ENCODE measurements around the gene RAC3. TPM values are rescaled to one million over a fixed set of nuclear protein-coding genes. Genes with fewer than 3 reads are reported as not detected.

RAC3 gene
- total RNA-seq, 4 donors from 2014 or later: 2.6 to 11.1 (median 5.0) TPM

DNA sequence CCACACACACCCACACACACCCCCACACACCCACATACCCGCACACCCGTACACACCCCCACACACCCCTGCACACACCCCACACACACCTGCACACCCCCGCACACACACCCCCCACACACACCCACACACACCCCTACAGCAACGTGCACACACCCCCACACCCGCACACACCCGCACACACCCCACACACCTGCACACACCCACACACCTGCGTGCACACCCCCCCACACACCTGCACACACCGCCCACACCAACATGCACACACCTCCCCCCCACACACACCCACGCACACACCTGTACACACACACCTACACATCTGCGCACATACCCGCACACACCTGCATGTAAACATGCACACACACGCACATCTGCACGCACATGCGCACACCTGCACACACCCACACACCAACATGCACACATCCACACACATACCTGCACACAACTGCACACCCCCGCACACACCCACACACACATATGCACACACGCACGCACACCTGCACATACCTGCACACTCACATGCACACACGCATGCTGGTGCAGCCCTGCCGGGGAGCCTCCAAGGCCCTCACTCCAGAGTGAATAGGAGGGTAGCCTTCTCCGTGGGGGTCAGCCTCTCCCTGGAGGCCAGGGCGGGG is 46.6 kb upstream of the RAC3 start:
- in situ Hi-C loops (cut with MboI; ENCODE audit: low pct_ligation_motif_present in 1 of 4, low pct_unique_long_range_greater_than_20kb in 1 of 4, low sequenced_read_pairs in 3 of 4): no loop called here
- no peak overlapping the region for H3K27ac ChIP-seq
- TF ChIP-seq EP300 (IDR thresholded peaks at IDR 0.05; ENCODE audit: low read depth) (no peak), POLR2AphosphoS5 (IDR thresholded peaks at IDR 0.05) (no peak), POLR2A (IDR thresholded peaks at IDR 0.05) (no peak)
- TF ChIP-seq, protein P1, sequence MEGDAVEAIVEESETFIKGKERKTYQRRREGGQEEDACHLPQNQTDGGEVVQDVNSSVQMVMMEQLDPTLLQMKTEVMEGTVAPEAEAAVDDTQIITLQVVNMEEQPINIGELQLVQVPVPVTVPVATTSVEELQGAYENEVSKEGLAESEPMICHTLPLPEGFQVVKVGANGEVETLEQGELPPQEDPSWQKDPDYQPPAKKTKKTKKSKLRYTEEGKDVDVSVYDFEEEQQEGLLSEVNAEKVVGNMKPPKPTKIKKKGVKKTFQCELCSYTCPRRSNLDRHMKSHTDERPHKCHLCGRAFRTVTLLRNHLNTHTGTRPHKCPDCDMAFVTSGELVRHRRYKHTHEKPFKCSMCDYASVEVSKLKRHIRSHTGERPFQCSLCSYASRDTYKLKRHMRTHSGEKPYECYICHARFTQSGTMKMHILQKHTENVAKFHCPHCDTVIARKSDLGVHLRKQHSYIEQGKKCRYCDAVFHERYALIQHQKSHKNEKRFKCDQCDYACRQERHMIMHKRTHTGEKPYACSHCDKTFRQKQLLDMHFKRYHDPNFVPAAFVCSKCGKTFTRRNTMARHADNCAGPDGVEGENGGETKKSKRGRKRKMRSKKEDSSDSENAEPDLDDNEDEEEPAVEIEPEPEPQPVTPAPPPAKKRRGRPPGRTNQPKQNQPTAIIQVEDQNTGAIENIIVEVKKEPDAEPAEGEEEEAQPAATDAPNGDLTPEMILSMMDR (IDR thresholded peaks at IDR 0.05): no peak
- H3K36me3 ChIP-seq: no peaks in the 10 kb centered on the region
- 87% methylated on average over 21 of the region's 21 CpGs; no CpG with 5 or more reads in 1 of the 2 donors for WGBS, 2 donors (ENCODE audit: low coverage in 1 of 2)
- H3K9me3 ChIP-seq: no peaks in the 10 kb centered on the region
- H3K4me1 ChIP-seq: no peaks in the 10 kb centered on the region
- intact Hi-C loops (cut with DNase I; ENCODE audit: low total_unique reads): no loop called here
- no peak overlapping the region for H3K4me3 ChIP-seq
- H3K27me3 ChIP-seq: no peaks in the 10 kb centered on the region
- no peak for DNase-seq

DNA sequence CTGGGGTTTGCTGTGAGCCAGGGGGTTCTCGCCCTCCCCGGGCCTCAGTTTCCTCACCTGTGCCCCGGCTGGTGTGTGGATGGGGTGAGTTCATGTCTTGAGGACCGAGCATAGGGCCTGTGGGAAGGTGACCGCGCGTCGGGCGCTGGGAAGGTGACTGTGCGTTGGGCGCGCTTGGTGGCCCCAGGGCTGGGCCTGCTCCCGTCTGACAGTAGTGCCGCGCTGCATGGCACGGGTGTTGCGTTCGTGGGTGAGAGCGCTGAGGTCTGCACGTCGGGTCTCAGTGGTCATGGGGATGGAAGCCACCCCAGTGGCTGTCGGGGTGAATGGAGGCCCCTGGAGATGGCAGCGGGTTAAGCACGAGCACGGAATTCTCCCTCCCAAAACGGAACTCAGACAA is 44.9 kb upstream of the RAC3 start:
- no peaks in the 10 kb centered on the region for H3K27me3 ChIP-seq
- intact Hi-C loops (cut with DNase I; ENCODE audit: low total_unique reads) (no loop called here), in situ Hi-C loops (cut with MboI; ENCODE audit: low pct_ligation_motif_present in 1 of 4, low pct_unique_long_range_greater_than_20kb in 1 of 4, low sequenced_read_pairs in 3 of 4) (no loop called here)
- peaks cover 0 to 7% (median 7%) of the 10 kb centered on the region in 4 donors for H3K4me1 ChIP-seq
- no peak for DNase-seq
- 94 to 98% methylated on average over 16 to 24 of the region's 26 CpGs for WGBS, 2 donors (ENCODE audit: low coverage in 1 of 2)
- no peaks in the 10 kb centered on the region for H3K9me3 ChIP-seq
- H3K4me3 ChIP-seq: no peak overlapping the region
- H3K27ac ChIP-seq: no peak overlapping the region
- H3K36me3 ChIP-seq: no peaks in the 10 kb centered on the region
- TF ChIP-seq POLR2AphosphoS5 (IDR thresholded peaks at IDR 0.05) (no peak), EP300 (IDR thresholded peaks at IDR 0.05; ENCODE audit: low read depth) (no peak), POLR2A (IDR thresholded peaks at IDR 0.05) (no peak)
- TF ChIP-seq, protein P1 (IDR thresholded peaks at IDR 0.05): no peak

DNA sequence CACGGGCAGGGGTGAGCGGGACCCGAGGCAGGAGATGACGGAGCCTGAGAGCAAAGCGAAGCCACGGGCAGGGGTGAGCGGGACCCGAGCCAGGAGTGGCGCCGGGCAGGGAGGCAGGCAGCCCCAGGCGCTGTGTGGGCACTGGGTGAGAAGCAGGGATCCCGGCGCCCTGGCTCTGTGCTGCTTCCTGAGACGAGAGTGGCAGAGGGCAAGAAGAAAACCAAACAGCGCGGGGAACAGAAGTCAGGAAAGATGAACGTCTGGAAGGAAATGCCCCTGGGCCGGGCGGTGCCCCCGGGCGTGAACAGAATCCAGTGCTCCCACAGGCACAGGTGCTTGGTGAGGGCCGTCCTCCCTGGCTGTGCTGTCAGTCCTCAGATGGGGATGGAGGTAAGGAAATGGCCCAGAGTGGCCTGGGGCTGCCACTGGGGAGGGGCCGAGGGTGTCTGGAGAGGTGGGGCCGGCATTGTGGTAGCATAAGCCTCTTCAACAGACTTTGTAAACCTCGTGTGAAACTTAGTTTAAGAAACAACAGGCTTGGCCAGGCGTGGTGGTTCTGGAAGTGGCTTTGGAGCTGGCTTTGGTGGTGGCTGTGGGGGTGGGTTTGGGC is 44.2 kb upstream of the RAC3 start:
- Histone ChIP-seq H3K27me3 (no peaks in the 10 kb centered on the region), H3K4me3 (no peak overlapping the region), H3K27ac (no peak overlapping the region), H3K4me1 (peaks cover 4 to 14% (median 12%) of the 10 kb centered on the region in 4 donors), H3K9me3 (no peaks in the 10 kb centered on the region), H3K36me3 (no peaks in the 10 kb centered on the region)
- intact Hi-C loops (cut with DNase I; ENCODE audit: low total_unique reads): no loop called here
- WGBS, 2 donors (ENCODE audit: low coverage in 1 of 2): 91 to 99% methylated on average over 13 to 26 of the region's 26 CpGs
- in situ Hi-C loops (cut with MboI; ENCODE audit: low pct_ligation_motif_present in 1 of 4, low pct_unique_long_range_greater_than_20kb in 1 of 4, low sequenced_read_pairs in 3 of 4): no loop called here
- DNase-seq: no peak
- TF ChIP-seq EP300 (IDR thresholded peaks at IDR 0.05; ENCODE audit: low read depth) (no peak), POLR2AphosphoS5 (IDR thresholded peaks at IDR 0.05) (no peak), POLR2A (IDR thresholded peaks at IDR 0.05) (no peak)
- TF ChIP-seq, protein P1 (IDR thresholded peaks at IDR 0.05): no peak

DNA sequence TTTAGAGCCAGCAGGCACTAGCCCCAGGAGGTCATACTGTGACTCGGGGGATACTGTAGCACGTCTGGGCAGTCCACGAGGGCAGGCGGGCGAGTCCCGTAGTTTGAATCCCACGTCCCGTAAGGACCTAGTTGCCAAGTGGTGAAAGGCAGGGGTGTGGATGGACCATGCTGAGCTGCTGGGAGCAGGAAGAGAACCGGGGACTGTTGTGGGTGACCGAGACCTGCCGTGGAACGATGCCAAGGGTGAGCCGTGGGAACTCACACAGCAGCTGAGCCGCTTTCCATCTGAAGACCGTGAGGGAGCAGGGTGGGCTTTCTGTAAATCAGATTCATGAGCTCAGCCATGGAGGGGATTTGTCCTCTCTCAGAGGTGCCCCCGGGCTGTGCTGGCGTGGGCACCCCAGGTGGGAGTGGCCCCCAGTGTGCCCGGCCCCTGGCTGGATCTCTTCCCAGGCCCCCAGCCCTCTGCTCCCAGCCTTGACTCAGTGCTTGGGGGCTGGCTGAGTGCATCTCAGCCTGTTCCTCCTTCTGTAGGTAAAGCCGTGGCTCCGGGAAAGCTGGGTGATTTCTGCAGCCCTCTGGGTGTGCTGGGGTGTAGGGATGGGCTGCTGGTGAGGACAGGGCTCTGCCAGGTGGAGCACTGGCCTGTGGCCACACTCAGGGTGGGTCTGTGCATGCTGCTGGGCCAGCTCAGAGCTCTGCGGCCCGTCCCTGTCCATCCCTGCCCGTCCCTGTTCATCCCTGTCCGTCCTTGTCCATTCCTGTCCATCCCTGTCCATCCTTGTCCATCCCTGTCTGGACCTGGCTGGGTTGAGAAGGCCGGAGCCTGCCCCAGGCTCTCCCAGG is 40.4 kb upstream of the RAC3 start:
- Histone ChIP-seq H3K36me3 (no peaks in the 10 kb centered on the region), H3K9me3 (no peaks in the 10 kb centered on the region), H3K4me3 (peak overlapping the region in 1 of 4 donors; percentile 26), H3K4me1 (peaks cover 7 to 19% (median 16%) of the 10 kb centered on the region in 4 donors), H3K27ac (peak overlapping the region; percentile 58 to 79 (median 71)), H3K27me3 (no peaks in the 10 kb centered on the region)
- WGBS, 2 donors (ENCODE audit: low coverage in 1 of 2): 73 to 80% methylated on average over 1 to 22 of the region's 25 CpGs
- no peak for TF ChIP-seq POLR2A (IDR thresholded peaks at IDR 0.05)
- TF ChIP-seq EP300 (IDR thresholded peaks at IDR 0.05; ENCODE audit: low read depth): no peak
- TF ChIP-seq, protein P1 (IDR thresholded peaks at IDR 0.05): no peak
- no peak for TF ChIP-seq POLR2AphosphoS5 (IDR thresholded peaks at IDR 0.05)
- DNase-seq: no peak
- in situ Hi-C loops (cut with MboI; ENCODE audit: low pct_ligation_motif_present in 1 of 4, low pct_unique_long_range_greater_than_20kb in 1 of 4, low sequenced_read_pairs in 3 of 4): no loop called here
- intact Hi-C loops (cut with DNase I; ENCODE audit: low total_unique reads): no loop called here

All from transverse colon (tissue), 4 donors.